ENCODE data around the gene LRP1B.

LRP1B gene

DNA sequence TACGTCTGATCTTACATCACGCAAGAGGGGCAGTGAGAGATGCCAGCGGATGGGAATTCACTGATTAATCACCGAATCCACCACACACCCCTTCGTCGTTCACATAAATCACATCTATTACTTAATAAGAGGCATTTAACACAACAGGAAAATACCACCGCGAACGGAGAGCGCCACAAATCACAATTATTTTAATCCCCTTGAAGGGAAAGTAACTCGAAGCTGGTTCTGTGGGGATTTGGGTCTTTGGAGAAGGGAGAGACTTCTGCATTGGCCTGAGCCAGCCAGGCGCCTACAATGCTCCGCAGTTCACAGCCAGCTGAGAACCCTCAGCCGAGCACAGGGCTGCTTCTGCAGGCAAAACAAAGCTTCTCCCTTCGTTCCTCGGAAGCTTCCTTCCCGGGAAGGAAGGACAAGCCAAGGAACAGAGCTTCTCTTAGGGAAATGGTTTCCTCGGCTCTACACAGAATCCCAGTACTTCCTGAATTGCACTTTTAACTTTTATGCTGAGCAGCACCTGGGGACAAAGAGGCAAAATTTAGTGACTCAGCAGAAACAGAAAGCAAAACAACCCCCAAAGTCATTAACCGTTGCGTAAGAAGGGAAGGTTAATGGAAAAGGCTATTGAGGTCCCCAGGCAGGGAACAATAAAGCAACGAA, at the start of gene LRP1B:
Gene LRP1B, minus strand, starts transcription at position 7 of the 660 bp plus-strand sequence. CDS start 287 bp downstream, outside the sequence.
- no peak for DNase-seq

DNA sequence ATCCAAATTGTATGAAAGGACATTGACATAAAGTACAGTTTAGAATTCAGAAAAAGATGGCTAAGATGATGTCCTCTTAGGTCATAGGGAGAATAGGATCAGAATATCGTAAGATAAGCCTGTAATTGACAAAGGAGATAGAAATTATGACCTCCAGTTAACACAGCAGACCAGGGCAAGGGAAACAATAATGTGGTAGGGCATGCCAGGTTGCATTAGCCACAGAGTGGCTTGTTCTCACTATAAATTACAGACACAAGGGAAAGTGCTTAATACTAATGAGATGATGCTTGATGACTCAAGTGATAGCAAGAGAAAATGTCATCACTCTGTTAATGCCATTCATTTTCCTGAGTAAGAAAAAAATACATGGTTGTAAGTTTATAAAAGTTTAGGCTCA, 48.9 kb upstream of the LRP1B start:
- no peak for DNase-seq

DNA sequence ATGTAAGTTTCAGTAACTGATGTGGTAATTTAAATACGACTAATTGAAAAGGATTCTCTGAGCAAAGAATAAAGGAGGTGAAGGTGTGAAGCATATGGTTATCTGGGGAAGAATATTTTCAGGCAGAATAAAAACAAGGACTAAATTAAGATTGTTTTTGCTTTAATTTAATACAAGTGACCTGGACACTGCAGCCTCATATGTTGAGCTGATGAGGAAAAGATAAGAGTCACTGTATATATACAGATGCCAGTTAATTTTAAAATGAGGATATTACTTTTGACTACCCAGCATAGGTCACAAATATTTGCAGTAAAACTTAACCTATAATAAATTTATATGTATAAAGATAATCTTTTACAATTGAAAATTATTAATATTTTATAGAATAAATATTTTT, 47.8 kb upstream of the LRP1B start:
- no peak for DNase-seq

DNA sequence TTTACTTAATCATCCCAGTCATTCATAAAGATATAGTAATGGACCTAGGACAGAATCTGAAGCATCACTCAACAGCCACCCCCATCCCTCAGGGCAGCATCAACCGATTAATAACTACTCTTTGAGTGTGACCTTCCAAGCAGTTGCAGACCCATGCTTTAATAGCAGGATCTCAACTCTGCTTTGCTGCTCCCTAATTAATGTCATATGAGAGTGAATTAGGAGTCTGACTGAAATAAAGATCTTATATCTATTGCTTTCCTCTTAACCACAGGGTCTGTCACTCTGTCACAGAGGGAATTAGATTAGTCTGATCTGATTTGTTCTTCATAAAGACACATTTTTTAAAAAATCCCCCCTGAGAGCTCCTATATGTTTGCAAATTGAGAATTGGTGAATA, 46.1 kb upstream of the LRP1B start:
- no peak for DNase-seq

DNA sequence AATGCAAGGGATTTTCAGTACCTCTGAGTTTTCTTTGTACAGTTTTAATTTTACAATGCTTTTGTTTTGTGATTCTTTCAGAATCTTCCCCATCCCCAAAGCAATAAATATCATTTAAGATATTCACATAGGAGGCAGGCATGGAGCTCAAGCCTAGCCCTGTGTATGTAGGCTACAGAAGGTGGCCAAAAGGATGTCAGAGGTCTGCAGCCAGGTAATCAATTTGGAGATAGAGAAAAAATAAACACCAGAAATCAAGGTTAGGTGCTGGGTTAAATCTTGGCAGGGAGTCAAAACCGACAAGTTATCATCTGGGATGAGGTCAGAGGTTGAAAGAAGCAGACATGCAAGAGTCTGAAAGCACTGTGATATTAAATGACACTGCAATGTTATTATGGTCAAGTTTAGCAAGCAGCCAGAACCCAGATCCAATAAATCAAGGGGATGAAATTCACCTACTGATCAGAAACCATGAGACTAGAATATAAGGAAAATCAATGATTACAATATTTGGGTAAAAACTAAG, 45.1 kb upstream of the LRP1B start:
- DNase-seq: no peak

DNA sequence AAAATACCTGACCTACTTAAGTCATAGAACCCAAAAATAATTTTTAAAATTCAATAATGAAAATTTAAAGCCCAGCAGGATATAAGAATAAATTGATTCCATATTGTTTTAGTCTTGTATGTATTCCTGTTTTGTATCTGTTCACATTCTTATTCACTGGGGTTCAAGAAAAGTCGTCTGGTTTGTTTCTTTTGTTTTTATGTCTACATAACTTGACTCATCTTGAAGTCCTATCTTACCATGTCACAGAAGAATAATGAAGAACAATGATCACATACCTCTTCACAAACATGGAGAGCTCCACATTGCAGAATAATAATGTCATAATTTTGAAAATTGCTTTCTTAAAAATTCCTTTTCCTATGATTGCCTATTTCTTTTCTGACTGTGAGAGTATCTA, 43.4 kb upstream of the LRP1B start:
- no peak for DNase-seq

DNA sequence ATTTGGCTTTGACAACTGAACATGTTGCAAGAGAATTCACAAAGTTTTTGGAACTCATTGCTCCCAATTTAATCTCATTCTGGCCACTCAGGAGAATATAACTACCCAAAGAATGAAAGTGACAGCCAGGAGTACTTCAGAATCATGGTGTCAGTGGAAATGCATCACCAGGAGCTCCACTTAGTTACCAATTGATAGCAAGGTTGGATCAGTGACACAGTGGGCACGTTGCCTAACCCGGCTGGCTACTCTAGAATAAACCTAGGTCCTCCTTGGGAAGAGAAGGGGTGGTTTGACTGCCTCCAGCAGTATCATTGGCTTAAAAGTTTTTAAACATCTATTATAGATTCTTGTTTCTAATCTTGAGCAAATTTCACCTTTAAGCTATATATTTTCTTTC, 40.0 kb upstream of the LRP1B start:
- DNase-seq: no peak

DNA sequence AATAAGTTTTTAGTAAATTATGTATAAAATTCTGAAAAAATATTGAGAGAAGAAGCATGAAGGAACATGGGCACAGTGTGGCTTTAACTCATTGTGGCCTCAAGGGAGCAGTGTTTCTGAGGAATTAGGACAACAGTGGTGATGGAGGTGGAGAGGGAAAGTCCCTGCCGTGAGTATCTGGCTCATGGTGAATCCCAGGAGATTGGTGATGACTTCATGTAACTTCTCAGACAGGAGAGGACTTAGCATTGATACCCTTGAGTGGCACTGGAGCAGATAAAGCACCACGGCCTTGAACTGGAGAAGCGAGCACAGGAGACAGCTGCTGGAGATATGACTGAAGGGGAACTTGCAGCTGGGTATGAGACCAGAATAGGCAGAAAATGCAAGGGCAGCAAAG, 35.0 kb upstream of the LRP1B start:
- no peak for DNase-seq

DNA sequence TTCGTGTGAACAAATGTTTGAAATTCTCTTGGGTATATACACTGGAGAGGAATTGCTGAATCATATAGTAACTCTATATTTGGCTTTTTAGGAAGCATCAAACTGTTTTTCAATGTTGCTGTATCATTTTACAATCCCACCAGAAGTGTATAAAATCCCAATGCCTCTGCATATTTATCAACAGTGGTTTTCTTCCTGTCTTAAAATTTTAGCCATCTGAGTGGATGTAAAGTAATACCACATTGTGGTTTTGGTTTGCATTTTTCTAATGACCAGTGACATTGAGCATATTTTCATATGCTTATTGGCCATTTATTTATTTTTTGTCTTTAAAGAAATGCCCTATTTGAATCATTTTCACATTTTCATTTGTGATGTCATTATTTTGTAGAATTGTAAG, 22.8 kb upstream of the LRP1B start:
- no peak for DNase-seq

DNA sequence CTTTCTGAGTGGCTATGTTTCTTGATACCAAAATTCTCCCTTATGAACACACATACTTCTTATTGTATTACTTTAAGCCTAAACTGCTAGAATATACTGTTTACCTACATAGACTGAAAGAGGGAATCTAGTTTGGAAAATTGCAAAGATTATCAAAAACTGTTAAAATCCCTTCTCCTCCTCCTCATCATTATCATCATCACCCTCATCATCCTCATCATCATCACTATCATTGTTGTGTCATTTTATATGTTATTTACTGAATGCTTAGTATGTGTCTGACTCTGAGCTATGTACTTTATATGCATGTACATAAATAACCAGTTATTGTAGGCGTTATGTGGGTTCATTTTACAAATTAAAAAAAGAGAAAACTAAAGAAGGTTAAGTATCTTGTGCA, 19.6 kb upstream of the LRP1B start:
- no peak for DNase-seq

DNA sequence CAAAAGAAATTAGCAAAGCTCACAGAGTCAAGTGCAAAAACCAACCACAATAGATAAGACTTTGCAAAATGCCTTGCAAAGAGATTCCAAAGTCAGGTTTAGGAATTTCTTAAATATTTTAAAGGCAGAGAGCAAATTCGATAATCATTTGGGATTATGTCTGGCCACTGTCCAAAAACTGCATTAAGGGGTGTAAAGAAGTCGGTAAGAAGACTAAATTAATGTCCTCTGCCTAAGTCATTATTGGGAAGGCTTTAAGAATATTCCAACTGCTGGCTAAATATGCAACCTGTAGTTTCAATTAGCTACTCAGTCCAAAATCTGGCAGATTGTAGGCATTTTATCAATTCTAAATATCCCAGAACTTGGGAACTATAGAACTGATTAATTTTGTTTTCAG, 13.7 kb upstream of the LRP1B start:
- no peak for DNase-seq

DNA sequence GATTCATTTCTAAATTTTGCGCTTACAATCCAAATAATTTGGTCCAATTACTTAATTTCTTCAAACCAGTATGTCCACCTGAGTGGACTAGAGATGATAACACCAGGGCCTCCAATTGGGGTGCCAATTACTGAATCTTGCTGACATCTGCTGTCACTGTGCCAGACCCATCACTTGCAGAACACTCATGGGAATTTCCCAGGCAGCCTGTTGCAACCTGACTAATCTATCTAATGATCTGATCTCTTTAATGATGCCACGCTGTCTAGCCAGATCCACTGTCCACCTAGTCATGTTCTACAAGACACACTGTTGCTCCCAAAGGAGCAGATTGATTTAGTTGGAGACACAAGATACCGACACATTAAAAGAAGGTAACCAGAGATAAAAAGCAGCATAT, 11.8 kb upstream of the LRP1B start:
- DNase-seq: no peak

DNA sequence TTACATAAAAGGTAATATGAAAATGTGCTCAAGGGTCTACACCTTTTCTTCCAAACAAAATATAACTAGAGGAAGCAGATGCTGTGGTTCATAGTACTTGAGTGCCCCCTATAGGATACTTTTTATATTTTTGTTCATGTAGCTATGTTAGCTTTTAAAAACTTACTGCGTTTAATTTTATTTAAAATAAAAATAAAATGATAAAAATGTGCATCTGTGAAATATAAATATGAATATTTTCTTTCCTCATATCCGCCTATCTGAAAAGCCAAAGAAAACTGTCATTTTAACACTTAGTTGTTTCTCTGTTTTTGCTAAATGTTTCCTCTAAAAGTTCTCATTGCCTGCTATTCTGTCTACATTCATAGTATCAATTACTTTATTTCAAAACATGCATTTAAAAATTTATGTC, 9.6 kb upstream of the LRP1B start:
- DNase-seq: no peak

DNA sequence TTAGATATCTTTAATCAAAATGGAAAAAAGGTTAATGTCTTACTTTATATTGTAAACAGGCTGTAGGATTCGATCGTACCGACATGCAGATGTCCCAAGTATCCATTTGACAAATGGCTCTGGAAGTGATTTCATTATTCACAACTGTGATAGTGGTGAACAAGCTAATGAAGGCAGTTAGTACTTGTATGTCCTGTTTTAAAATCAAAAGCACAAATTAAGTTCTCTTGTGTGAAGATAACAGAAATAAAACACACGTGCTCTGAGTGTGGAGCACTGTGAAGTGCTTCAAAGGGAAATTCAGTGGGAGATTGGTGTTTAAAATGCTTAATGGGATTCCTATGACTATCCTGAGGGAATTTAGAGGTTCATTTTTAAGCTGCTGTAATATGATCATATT, 8.6 kb upstream of the LRP1B start:
- no peak for DNase-seq

DNA sequence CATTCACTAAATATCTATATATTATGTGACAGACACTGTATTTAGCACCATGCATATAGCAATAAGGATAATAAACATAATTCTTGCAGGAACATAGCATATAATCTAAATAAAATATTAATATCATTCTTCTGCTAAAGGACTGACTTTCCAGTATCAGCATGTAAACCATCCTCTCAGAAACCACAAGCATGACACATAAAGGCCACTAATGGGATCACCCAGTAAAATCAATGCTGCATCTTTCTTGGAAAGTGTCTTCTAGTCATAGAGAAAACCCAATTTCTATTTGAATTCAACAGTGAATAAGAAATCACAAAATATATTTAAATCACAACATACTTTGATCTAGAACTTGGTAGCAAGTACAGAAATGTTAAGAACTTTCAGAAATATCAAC, 5.8 kb upstream of the LRP1B start:
- no peak for DNase-seq

DNA sequence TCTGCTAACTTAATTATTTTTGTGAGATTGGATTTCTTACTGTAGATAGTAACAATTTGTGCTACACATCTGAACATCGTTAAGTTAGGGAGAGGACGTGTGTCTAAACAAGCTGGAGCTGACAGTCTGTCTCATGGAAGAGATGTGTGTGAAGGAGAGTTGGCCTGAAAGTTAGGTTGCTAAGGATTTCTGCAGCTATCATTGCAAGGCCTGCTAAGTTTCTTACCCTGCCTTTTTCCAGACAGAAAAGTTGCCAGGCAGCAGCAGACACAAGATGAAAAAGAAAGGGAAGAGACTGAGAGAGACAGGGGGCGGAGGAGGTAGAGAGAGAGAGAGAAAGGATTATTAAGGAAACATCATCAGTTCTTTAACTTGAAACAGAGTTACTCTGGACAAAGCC, 4.1 kb upstream of the LRP1B start:
- DNase-seq: no peak

DNA sequence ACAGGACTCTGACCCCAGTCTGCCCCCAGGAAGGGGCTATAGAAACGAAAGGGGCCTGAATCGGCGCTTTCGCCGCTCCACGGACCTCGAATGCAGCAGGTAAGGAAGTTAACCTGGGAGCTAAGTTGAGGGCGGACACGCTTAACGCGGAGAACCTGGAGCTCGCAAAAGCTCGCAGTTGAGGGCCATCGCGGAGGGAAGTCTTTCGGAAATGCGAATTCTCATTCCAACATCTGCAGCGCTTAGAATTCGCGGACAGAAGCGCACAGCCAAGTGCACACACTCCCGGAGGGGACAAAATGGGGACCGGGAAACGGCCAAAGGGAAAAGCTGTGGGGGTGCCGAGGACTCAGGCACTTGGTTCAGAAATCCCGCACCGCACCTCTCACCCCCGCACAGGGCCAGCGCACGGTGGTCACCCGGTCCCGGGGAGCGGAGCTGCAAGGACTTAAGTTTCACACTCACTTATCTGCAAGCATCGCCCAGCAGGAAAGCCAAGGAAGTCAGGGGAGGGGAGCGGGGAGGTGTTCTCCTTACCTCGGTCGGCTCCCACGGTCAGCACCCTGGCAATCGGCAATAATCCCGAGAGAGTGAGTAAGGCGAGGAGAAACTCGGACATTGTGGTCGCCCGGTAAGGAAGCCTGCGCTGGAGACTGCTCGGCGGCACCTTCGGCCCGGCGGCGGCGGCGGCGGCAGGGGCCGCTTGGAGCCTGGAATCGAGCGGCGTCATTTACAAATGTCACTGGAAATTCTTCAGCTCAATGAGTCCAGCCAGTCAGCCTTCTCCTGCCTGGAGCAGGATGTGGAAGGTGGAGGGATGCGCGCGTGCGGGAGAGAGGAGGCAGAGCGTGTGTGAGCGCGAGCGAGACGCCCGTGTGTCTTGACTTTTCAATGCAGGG, 456 bp downstream of the LRP1B start:
- DNase-seq: no peak

DNA sequence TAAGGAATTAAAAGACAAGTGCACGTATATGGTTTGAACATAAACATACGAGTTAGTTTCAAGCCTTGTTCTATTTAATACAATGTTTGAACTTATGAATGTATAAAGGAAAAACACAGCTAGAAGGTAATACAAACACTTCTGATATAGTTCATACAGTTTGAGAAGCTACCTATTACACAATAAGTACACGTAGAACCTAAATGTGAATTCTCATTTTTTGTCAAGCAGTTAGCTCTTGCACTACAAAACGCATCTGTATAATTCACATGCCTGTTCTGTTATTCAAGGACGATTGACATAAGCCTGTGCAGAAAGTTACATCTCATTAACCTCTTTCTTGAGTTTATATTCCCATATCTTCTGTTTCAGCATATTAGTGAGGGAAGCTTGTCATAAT, 2.7 kb downstream of the LRP1B start:
- no peak for DNase-seq

DNA sequence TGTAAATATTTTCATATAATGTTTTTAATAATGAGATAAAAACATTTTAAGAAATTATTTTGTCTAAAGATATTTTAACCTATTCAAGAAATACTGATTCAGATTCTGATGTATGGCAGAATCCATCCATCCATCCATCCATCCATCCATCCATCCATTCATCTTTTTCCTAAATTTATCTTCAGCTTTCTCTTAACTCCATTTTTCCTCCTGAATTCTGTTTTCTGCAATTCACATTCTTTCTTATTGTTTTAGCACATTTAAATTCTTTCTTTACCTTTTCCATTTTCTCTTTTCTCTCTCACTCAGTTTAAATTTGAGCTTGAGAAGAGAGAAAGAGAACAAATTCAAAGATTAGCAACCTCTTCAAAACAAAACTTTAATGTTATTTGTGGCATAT, 3.6 kb downstream of the LRP1B start:
- DNase-seq: no peak

DNA sequence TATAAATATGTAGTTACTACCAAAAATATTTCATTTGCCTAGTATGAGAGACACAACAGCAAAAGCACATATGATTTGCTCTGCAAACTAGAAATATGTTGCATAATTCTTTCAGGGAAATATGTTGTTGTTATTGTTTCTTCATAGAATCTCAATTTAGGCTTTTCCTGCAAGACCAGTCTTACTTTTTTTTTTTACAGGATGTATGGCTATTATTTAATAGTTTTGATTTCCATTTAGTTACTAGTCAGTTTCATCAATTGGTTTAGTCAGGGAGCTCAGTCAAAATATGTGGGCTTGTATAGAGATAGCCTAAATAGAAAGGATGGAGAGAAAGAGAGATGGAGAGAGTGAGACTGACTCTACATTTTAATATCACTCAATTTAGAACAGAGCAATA, 6.1 kb downstream of the LRP1B start:
- DNase-seq: no peak

DNA sequence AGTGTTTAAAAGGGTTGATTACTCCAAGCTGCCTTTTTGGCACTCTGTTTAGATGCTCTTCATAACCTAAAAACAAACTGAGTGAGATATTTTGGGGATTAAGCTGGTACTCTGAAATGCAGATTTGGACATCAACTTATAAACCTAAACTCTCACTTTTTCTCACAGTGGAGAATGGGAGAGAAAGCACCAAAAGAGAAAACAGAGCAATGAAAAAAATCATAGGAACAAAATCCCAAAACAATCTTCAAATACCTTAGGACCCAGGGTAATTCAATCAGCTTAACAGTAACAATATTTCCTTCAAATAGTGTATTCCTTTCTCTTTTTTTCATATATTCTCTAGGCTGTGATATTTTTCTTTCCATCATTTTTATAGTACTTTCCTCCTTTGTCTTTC, 11.5 kb downstream of the LRP1B start:
- DNase-seq: no peak

DNA sequence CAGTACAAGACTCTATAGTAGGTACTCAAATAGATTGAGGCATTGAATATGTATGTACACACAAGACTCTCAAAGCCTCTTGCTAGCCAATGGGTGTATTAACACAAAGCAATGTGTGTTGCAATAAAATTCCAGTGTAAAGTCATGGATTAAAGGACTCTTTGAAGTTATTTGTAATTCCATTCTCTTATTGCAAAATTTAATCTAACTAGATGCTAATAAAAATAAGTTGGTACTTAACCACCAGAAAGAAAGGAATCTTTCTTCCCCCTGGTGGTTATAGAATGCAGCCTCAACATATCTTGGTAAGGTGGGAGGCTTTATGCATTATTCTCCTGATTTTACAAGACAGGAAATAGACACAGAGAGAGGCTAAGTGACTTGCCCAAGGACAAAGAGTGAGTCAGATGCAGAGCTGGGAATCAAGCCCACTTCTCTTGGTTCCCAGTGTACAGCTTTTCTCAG, 18.0 kb downstream of the LRP1B start:
- no peak for DNase-seq

DNA sequence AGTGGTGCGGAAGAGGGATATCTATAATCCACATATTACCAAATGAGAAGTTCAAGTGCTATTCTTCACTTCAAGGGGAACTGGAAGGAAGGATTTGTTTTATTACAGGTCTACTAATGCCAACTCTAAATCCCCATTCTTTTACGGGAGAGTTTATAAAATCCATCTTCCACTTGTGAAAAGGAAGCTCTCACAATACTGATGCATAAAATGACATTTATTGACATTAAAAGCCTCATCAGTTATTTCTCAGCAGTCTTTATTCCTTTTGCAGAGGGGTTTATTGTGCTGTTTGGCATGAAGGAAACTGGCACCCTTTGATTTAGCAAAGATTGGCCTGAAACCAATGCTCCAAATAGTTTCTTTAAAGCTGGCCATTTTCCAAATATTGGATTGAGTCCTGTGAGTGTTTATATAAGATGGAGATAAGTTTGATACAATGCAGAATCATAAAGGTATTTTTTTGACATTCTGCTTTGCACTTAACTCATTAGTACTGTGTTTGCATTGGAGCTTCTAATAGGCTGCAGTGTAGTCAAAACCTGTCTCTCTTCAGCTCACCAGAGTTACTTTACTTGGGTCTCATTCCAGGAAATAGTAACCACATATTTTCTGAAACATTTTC, 26.6 kb downstream of the LRP1B start:
- no peak for DNase-seq

DNA sequence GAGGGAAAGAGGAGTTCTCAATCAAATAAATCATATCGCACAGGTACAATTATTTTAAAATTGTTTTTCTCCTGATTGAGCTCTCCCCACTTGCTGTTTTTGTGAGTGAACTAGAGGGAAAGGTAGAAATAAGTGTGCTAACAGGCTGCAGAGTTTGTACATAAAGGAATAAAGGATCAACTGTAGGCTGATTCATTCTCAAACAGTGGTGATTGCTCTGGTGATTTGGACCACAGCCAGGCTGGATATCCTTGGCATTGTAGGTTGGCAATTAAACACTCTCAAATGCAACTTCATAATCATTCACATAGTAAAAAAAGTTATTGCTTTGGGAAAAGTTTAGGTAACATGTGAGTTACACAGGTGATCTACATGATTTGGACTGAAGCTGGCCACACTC, 29.8 kb downstream of the LRP1B start:
- DNase-seq: no peak

Measured in stimulated activated naive CD4-positive, alpha-beta T cell treated with Interleukin-2 at 50 U/mL for 16 hours (primary cell).